ENCODE results near the gene UNC119B. TPM values are rescaled to one million over a fixed set of nuclear protein-coding genes. Genes with fewer than 3 reads are reported as not detected.

Gene UNC119B
- total RNA-seq (2014; rRNA removed; shearing (Covaris generic)) (48.2 and 51.3 TPM in 2 replicates), polyA plus RNA-seq (2016; fragmentation: Nextera tagmentation; extraction: Ambion mirVana) (9.9 and 11.7 TPM in 2 replicates)
- long read RNA-seq = 0 reads

GRCh38 chr12:120710031-120710804, at the start of gene UNC119B:
UNC119B (plus strand) TSS chr12:120710458; CDS start chr12:120710475, 17 bp downstream.
- Histone ChIP-seq H3K27me3 (ENCODE audit: insufficient read depth) (no peaks in the 10 kb centered on the region), H3K9me2 (ENCODE audit: insufficient read depth) (no peaks in the 10 kb centered on the region), H4K20me1 (replicated peaks; ENCODE audit: insufficient read depth) (peaks cover 7% of the 10 kb centered on the region), H3K27ac (ENCODE audit: low read depth) (peak within 1 kb of the TSS; percentile 42), H3K4me3 (peak within 1 kb of the TSS; percentile 92), H3K79me2 (replicated peaks; ENCODE audit: insufficient read depth) (peaks cover 34% of the 10 kb centered on the region), H2AFZ (peak within 1 kb of the TSS; percentile 84; the same call in 1 of the 2 replicates), H3K4me1 (ENCODE audit: insufficient read depth) (peaks cover 8% of the 10 kb centered on the region), H3K36me3 (ENCODE audit: insufficient read depth) (peaks cover 8% of the 10 kb centered on the region), H3K4me2 (peak within 1 kb of the TSS; percentile 97), H3F3A (replicated peaks; ENCODE audit: low read depth) (peaks cover 22% of the 10 kb centered on the region; the same call in 1 of the 2 replicates)
- ATAC-seq (peak; percentile 87), DNase-seq (ENCODE audit: low spot score) (peak; percentile 83)
- no peak for TF ChIP-seq CREB1 (CRISPR knock-in tag; IDR thresholded peaks at IDR 0.05; ENCODE audit: low read depth)
- no peak for TF ChIP-seq EZH2phosphoT487 (IDR thresholded peaks at IDR 0.05; ENCODE audit: unreplicated experiment)
- TF ChIP-seq POLR2AphosphoS5 (IDR thresholded peaks at IDR 0.05; ENCODE audit: low read depth) = peak; percentile 82
- TF ChIP-seq ZNF331 (CRISPR knock-in tag; IDR thresholded peaks at IDR 0.05; ENCODE audit: low read depth) = no peak
- Mint-ChIP-seq H3K27ac (peak within 1 kb of the TSS; percentile 30), H3K9me3 (no peaks in the 10 kb centered on the region), H3K27me3 (ENCODE audit: insufficient read depth, low read depth, poor library complexity) (peaks cover 5% of the 10 kb centered on the region), H3K36me3 (ENCODE audit: low read depth) (peaks cover 26% of the 10 kb centered on the region), H3K4me3 (peak within 1 kb of the TSS; percentile 81), H3K4me1 (peaks cover 20% of the 10 kb centered on the region)

- no peak overlapping the region for H3K4me3 ChIP-seq
- no peak overlapping the region for H3K4me2 ChIP-seq
- Mint-ChIP-seq H3K27ac (no peak overlapping the region), H3K4me1 (peaks cover 3% of the 10 kb centered on the region; the same call in 1 of the 3 replicates), H3K36me3 (ENCODE audit: low read depth) (no peaks in the 10 kb centered on the region; the same call in 2 of the 3 replicates), H3K9me3 (no peaks in the 10 kb centered on the region), H3K27me3 (ENCODE audit: insufficient read depth, low read depth, poor library complexity) (peaks cover 5% of the 10 kb centered on the region), H3K4me3 (no peak overlapping the region)
- no peaks in the 10 kb centered on the region for H3K36me3 ChIP-seq (ENCODE audit: insufficient read depth)
- H4K20me1 ChIP-seq (replicated peaks; ENCODE audit: insufficient read depth) = no peaks in the 10 kb centered on the region
- DNase-seq (ENCODE audit: low spot score) (no peak), ATAC-seq (no peak)
- no peak overlapping the region for H3K27ac ChIP-seq (ENCODE audit: low read depth)
- H3K4me1 ChIP-seq (ENCODE audit: insufficient read depth) = no peaks in the 10 kb centered on the region; the same call in 1 of the 2 replicates
- H3K27me3 ChIP-seq (ENCODE audit: insufficient read depth) = no peaks in the 10 kb centered on the region
- H3K79me2 ChIP-seq (replicated peaks; ENCODE audit: insufficient read depth) = no peaks in the 10 kb centered on the region
- no peak overlapping the region for H2AFZ ChIP-seq
- no peaks in the 10 kb centered on the region for H3F3A ChIP-seq (replicated peaks; ENCODE audit: low read depth)
- no peaks in the 10 kb centered on the region for H3K9me2 ChIP-seq (ENCODE audit: insufficient read depth)
- TF ChIP-seq POLR2AphosphoS5 (IDR thresholded peaks at IDR 0.05; ENCODE audit: low read depth) (no peak), EZH2phosphoT487 (IDR thresholded peaks at IDR 0.05; ENCODE audit: unreplicated experiment) (no peak), CTCF (conservative IDR thresholded peaks at IDR 0.05; ENCODE audit: low read depth in 2 of 2) (no peak), CREB1 (CRISPR knock-in tag; IDR thresholded peaks at IDR 0.05; ENCODE audit: low read depth) (no peak), ZNF114 (CRISPR knock-in tag; IDR thresholded peaks at IDR 0.05) (no peak), JUNB (IDR thresholded peaks at IDR 0.05; ENCODE audit: unreplicated experiment) (no peak), ZNF462 (CRISPR knock-in tag; IDR thresholded peaks at IDR 0.05) (no peak), STAT1 (IDR thresholded peaks at IDR 0.05; ENCODE audit: unreplicated experiment) (no peak), NANOG (IDR thresholded peaks at IDR 0.05; ENCODE audit: borderline replicate concordance) (no peak)
These were observed 48.8 kb upstream of the UNC119B start for GRCh38 chr12:120661432-120661831.
